Measurements from ENCODE around the gene LRRC18. TPM values are rescaled to one million over a fixed set of nuclear protein-coding genes. Genes with fewer than 3 reads are reported as not detected.

LRRC18 gene
- total and polyA plus RNA-seq, 9 of the 15 experiments (the other 6 are each of a cell fraction or from before 2014, with no cell fraction given) = not detected

GRCh38 chr10:48946332-48946731 is 6.7 kb upstream of the LRRC18 start:
- CTCF ChIA-PET (ENCODE audit: low intra/inter-chr PET ratio) = no interaction called here
- DNase-seq (ENCODE audit: extremely low read depth in 1 of 4, low spot score in 3 of 4) = no peak
- no peak for ATAC-seq
- Histone ChIP-seq H2AFZ (ENCODE audit: low read depth, low read length) (no peak overlapping the region), H3K9me3 (replicated peaks; ENCODE audit: control insufficient read depth, insufficient read depth, low read depth, low read length) (no peaks in the 10 kb centered on the region), H4K20me1 (replicated peaks; ENCODE audit: control insufficient read depth, insufficient read depth, low read length) (no peaks in the 10 kb centered on the region), H3K9ac (ENCODE audit: insufficient read depth in 1 of 2, low read depth in 2 of 2, low read length in 2 of 2) (no peak overlapping the region), H3K79me2 (ENCODE audit: control insufficient read depth, insufficient read depth, low read length) (no peaks in the 10 kb centered on the region), H3K9me1 (ENCODE audit: control insufficient read depth, insufficient read depth, low read length) (no peaks in the 10 kb centered on the region), H3K27me3 (ENCODE audit: control insufficient read depth in 2 of 2, insufficient read depth in 2 of 2, low read length in 2 of 2) (peaks cover 35 to 58% of the 10 kb centered on the region in 2 experiments), H3K4me1 (replicated peaks in 1 of 2; ENCODE audit: control insufficient read depth in 2 of 2, insufficient read depth in 2 of 2, low read length in 2 of 2) (no peaks in the 10 kb centered on the region), H3K4me3 (no peak overlapping the region), H3K27ac (ENCODE audit: extremely low read depth, low read depth, low read length) (no peak overlapping the region), H3K4me2 (ENCODE audit: insufficient read depth, low read length) (no peak overlapping the region), H3K36me3 (ENCODE audit: control insufficient read depth, insufficient read depth, low read length) (no peaks in the 10 kb centered on the region)
- intact Hi-C loops (cut with micrococcal nuclease) = no loop called here
- WGBS (ENCODE audit: insufficient coverage, low coverage, missing lambda C conversion rate) = 1% methylated on average over 5 of the region's 5 CpGs
- FAIRE-seq = no peak
- in situ Hi-C loops (cut with MboI) = no loop called here
- POLR2A ChIA-PET = no interaction called here
- BruUV-seq (replicated peaks) = no TSS peak
- no peak for TF ChIP-seq RFX1 (IDR thresholded peaks at IDR 0.05)
- TF ChIP-seq BRCA1 (IDR thresholded peaks at IDR 0.05) = no peak
- TF ChIP-seq BRCA1 (CRISPR knock-in tag; IDR thresholded peaks at IDR 0.05) = no peak
- TF ChIP-seq TEAD2 (tag; IDR thresholded peaks at IDR 0.05) = no peak

- Histone ChIP-seq H3K9ac (ENCODE audit: insufficient read depth in 1 of 2, low read depth in 2 of 2, low read length in 2 of 2) (no peak overlapping the region), H3K27me3 (ENCODE audit: control insufficient read depth in 2 of 2, insufficient read depth in 2 of 2, low read length in 2 of 2) (peaks cover 37 to 57% of the 10 kb centered on the region in 2 experiments), H3K36me3 (ENCODE audit: control insufficient read depth, insufficient read depth, low read length) (no peaks in the 10 kb centered on the region), H3K9me3 (replicated peaks; ENCODE audit: control insufficient read depth, insufficient read depth, low read depth, low read length) (no peaks in the 10 kb centered on the region), H3K4me1 (replicated peaks in 1 of 2; ENCODE audit: control insufficient read depth in 2 of 2, insufficient read depth in 2 of 2, low read length in 2 of 2) (no peaks in the 10 kb centered on the region), H3K27ac (ENCODE audit: extremely low read depth, low read depth, low read length) (no peak overlapping the region), H3K79me2 (ENCODE audit: control insufficient read depth, insufficient read depth, low read length) (no peaks in the 10 kb centered on the region), H4K20me1 (replicated peaks; ENCODE audit: control insufficient read depth, insufficient read depth, low read length) (no peaks in the 10 kb centered on the region), H3K9me1 (ENCODE audit: control insufficient read depth, insufficient read depth, low read length) (no peaks in the 10 kb centered on the region), H2AFZ (ENCODE audit: low read depth, low read length) (no peak overlapping the region), H3K4me3 (no peak overlapping the region), H3K4me2 (ENCODE audit: insufficient read depth, low read length) (no peak overlapping the region)
- intact Hi-C loops (cut with micrococcal nuclease) (no loop called here), in situ Hi-C loops (cut with MboI) (no loop called here)
- no peak for DNase-seq (ENCODE audit: extremely low read depth in 1 of 4, low spot score in 3 of 4)
- no peak for ATAC-seq
- no peak for FAIRE-seq
- WGBS (ENCODE audit: insufficient coverage, low coverage, missing lambda C conversion rate) = 3% methylated on average over 6 of the region's 6 CpGs
- no TSS peak for BruUV-seq (replicated peaks)
- POLR2A ChIA-PET = interaction anchor here (0.6 kb wide), 1 partner anchor 48 kb away, joined by 3 read pairs; no protein-coding TSS in a partner anchor
- CTCF ChIA-PET (ENCODE audit: low intra/inter-chr PET ratio) = no interaction called here
- no peak for TF ChIP-seq ZNF830 (CRISPR knock-in tag; IDR thresholded peaks at IDR 0.05)
- TF ChIP-seq CTCF (IDR thresholded peaks at IDR 0.05 in 2 of 3, conservative IDR thresholded peaks at IDR 0.05 in 1 of 3; ENCODE audit: insufficient read depth in 2 of 3, low read depth in 1 of 3, low read length in 3 of 3) = no peak
- no peak for TF ChIP-seq SMARCA5 (IDR thresholded peaks at IDR 0.05)
- TF ChIP-seq ZNF175 (CRISPR knock-in tag; IDR thresholded peaks at IDR 0.05; ENCODE audit: low read depth) = no peak
- no peak for TF ChIP-seq NCOA1 (IDR thresholded peaks at IDR 0.05; ENCODE audit: low read depth)
- no peak for TF ChIP-seq NR2C2 (CRISPR knock-in tag; IDR thresholded peaks at IDR 0.05)
- TF ChIP-seq NR2C2 (tag; IDR thresholded peaks at IDR 0.05) = no peak
- TF ChIP-seq TBP (optimal IDR thresholded peaks at IDR 0.05; ENCODE audit: low read depth, low read length) = no peak
- TF ChIP-seq NONO (IDR thresholded peaks at IDR 0.05; ENCODE audit: low read depth in 2 of 2, low read length in 1 of 2) = no peak
- TF ChIP-seq SAP30 (IDR thresholded peaks at IDR 0.05; ENCODE audit: borderline replicate concordance, insufficient read depth, low read depth, low read length, poor library complexity, severe bottlenecking) = no peak
- no peak for TF ChIP-seq HIVEP1 (CRISPR knock-in tag; IDR thresholded peaks at IDR 0.05)
- TF ChIP-seq CHD2 (IDR thresholded peaks at IDR 0.05; ENCODE audit: low read depth, low read length) = no peak
- no peak for TF ChIP-seq ZNF184 (CRISPR knock-in tag; IDR thresholded peaks at IDR 0.05)
Observed at GRCh38 chr10:48945441-48946130, 5.9 kb upstream of the LRRC18 start.

Measured in K562 (cell line).